ENCODE measurements around the gene RALB.

The RALB gene

GRCh38 chr2:120251880-120252224 lies 800 bp upstream of the RALB start:
- peak overlapping the region; percentile 72 for H3K4me2 ChIP-seq (ENCODE audit: low read length)
- H4K91ac ChIP-seq (ENCODE audit: low read depth, low read length), result peak overlapping the region; percentile 41
- H2BK12ac ChIP-seq (ENCODE audit: low read length), result no peak overlapping the region
- H3K4me1 ChIP-seq (ENCODE audit: control insufficient read depth in 1 of 2, insufficient read depth in 2 of 2, low read length in 2 of 2), result peaks cover 11 to 13% of the 10 kb centered on the region in 2 experiments
- no peak overlapping the region for H3K23ac ChIP-seq (ENCODE audit: low read length)
- no peak overlapping the region for H2BK5ac ChIP-seq (ENCODE audit: low read depth, low read length, poor library complexity)
- peak overlapping the region; percentile 23 for H3K27ac ChIP-seq (ENCODE audit: low read depth, low read length)
- H4K8ac ChIP-seq (ENCODE audit: low read depth, low read length), result no peak overlapping the region
- H2AK5ac ChIP-seq (ENCODE audit: low read length), result no peak overlapping the region
- no peak overlapping the region for H2BK120ac ChIP-seq (ENCODE audit: insufficient read depth, low read length, poor library complexity)
- no peak overlapping the region for H3K9ac ChIP-seq (ENCODE audit: low read length)
- H3K18ac ChIP-seq (ENCODE audit: low read length), result no peak overlapping the region
- peaks cover 1% of the 10 kb centered on the region for H3K9me3 ChIP-seq (ENCODE audit: insufficient read depth, low read depth, low read length)
- no peak overlapping the region for H3K4ac ChIP-seq (ENCODE audit: low read depth, low read length)
- H3K14ac ChIP-seq (ENCODE audit: low read length), result no peak overlapping the region
- no peak overlapping the region for H4K12ac ChIP-seq (ENCODE audit: low read depth, low read length)
- H3K79me1 ChIP-seq (ENCODE audit: low read length), result peaks cover 10% of the 10 kb centered on the region
- no peaks in the 10 kb centered on the region for H3K36me3 ChIP-seq (ENCODE audit: control insufficient read depth in 1 of 2, insufficient read depth in 2 of 2, low read length in 2 of 2)
- H3K4me3 ChIP-seq (ENCODE audit: low read depth, low read length), result peak overlapping the region; percentile 69
- WGBS (ENCODE audit: extremely low coverage, insufficient coverage, insufficient read length), result no CpG with 5 or more reads among the region's 6 CpGs
- peak in 1 of 2 donors; percentile 34 for DNase-seq
- no peak overlapping the region for H2AFZ ChIP-seq (ENCODE audit: insufficient read depth, low read length, poor library complexity)
- peaks cover 5% of the 10 kb centered on the region for H3K79me2 ChIP-seq (ENCODE audit: control insufficient read depth, insufficient read depth, low read length, poor library complexity)
- peaks cover 4% of the 10 kb centered on the region for H3K27me3 ChIP-seq (ENCODE audit: insufficient read depth, low read length)

GRCh38 chr2:120253021-120253882 lies 600 bp downstream of the RALB start:
- Histone ChIP-seq H3K36me3 (ENCODE audit: control insufficient read depth in 1 of 2, insufficient read depth in 2 of 2, low read length in 2 of 2) (peaks cover 1 to 2% of the 10 kb centered on the region in 2 experiments), H3K27ac (ENCODE audit: low read depth, low read length) (peak overlapping the region; percentile 82), H3K79me1 (ENCODE audit: low read length) (peaks cover 10% of the 10 kb centered on the region), H4K91ac (ENCODE audit: low read depth, low read length) (peak overlapping the region; percentile 90), H3K4ac (ENCODE audit: low read depth, low read length) (peak overlapping the region; percentile 51), H3K14ac (ENCODE audit: low read length) (peak overlapping the region; percentile 93), H2BK120ac (ENCODE audit: insufficient read depth, low read length, poor library complexity) (peak overlapping the region; percentile 55), H2AK5ac (ENCODE audit: low read length) (no peak overlapping the region), H2AFZ (ENCODE audit: insufficient read depth, low read length, poor library complexity) (peak overlapping the region; percentile 84), H3K18ac (ENCODE audit: low read length) (peak overlapping the region; percentile 71), H3K79me2 (ENCODE audit: control insufficient read depth, insufficient read depth, low read length, poor library complexity) (peaks cover 5% of the 10 kb centered on the region), H3K23ac (ENCODE audit: low read length) (peak overlapping the region; percentile 52), H3K9me3 (ENCODE audit: insufficient read depth, low read depth, low read length) (peaks cover 1% of the 10 kb centered on the region), H3K9ac (ENCODE audit: low read length) (peak overlapping the region; percentile 82), H2BK5ac (ENCODE audit: low read depth, low read length, poor library complexity) (peak overlapping the region; percentile 89), H3K27me3 (ENCODE audit: insufficient read depth, low read length) (peaks cover 4% of the 10 kb centered on the region), H4K12ac (ENCODE audit: low read depth, low read length) (peak overlapping the region; percentile 43), H3K4me2 (ENCODE audit: low read length) (peak overlapping the region; percentile 96), H4K8ac (ENCODE audit: low read depth, low read length) (peak overlapping the region; percentile 84), H2BK12ac (ENCODE audit: low read length) (peak overlapping the region; percentile 46), H3K4me1 (ENCODE audit: control insufficient read depth in 1 of 2, insufficient read depth in 2 of 2, low read length in 2 of 2) (peaks cover 11% of the 10 kb centered on the region in 2 experiments), H3K4me3 (ENCODE audit: low read depth, low read length) (peak overlapping the region; percentile 90)
- peak; percentile 78 to 81 for DNase-seq
- no CpG with 5 or more reads among the region's 60 CpGs for WGBS (ENCODE audit: extremely low coverage, insufficient coverage, insufficient read length)

DNA sequence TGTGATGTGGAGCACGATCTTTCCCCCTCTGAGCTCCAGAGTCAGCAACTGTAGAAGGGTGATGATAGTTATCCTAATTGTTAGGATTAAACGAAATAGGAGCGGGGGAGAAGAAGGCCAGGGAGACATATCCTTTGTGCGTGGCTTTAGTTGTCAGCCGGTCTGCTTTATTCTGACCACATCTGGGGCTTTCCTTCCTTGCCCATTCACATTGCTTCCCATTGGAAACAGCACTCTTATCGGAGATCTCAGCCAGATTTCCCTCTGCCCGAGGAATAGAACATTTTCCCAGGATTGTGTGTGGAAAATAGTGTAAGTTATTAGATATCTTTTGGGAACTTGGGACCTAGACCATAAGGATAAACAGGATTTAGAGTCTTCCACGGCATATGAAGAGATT lies 1.5 kb downstream of the RALB start:
- H3K4me2 ChIP-seq (ENCODE audit: low read length), result peak overlapping the region; percentile 96
- no peak overlapping the region for H3K4me3 ChIP-seq (ENCODE audit: low read depth, low read length)
- no peak overlapping the region for H3K14ac ChIP-seq (ENCODE audit: low read length)
- no peak for DNase-seq
- no peak overlapping the region for H2AK5ac ChIP-seq (ENCODE audit: low read length)
- WGBS (ENCODE audit: extremely low coverage, insufficient coverage, insufficient read length), result no CpG with 5 or more reads among the region's 8 CpGs
- H2BK5ac ChIP-seq (ENCODE audit: low read depth, low read length, poor library complexity), result no peak overlapping the region
- peaks cover 10% of the 10 kb centered on the region for H3K79me1 ChIP-seq (ENCODE audit: low read length)
- peaks cover 5% of the 10 kb centered on the region for H3K79me2 ChIP-seq (ENCODE audit: control insufficient read depth, insufficient read depth, low read length, poor library complexity)
- H4K91ac ChIP-seq (ENCODE audit: low read depth, low read length), result no peak overlapping the region
- H3K27me3 ChIP-seq (ENCODE audit: insufficient read depth, low read length), result peaks cover 4% of the 10 kb centered on the region
- no peak overlapping the region for H2AFZ ChIP-seq (ENCODE audit: insufficient read depth, low read length, poor library complexity)
- H2BK120ac ChIP-seq (ENCODE audit: insufficient read depth, low read length, poor library complexity), result no peak overlapping the region
- peak overlapping the region; percentile 29 for H3K4ac ChIP-seq (ENCODE audit: low read depth, low read length)
- H3K23ac ChIP-seq (ENCODE audit: low read length), result no peak overlapping the region
- H4K12ac ChIP-seq (ENCODE audit: low read depth, low read length), result no peak overlapping the region
- H3K9me3 ChIP-seq (ENCODE audit: insufficient read depth, low read depth, low read length), result peaks cover 1% of the 10 kb centered on the region
- no peak overlapping the region for H3K9ac ChIP-seq (ENCODE audit: low read length)
- H2BK12ac ChIP-seq (ENCODE audit: low read length), result no peak overlapping the region
- no peak overlapping the region for H3K18ac ChIP-seq (ENCODE audit: low read length)
- peaks cover 11% of the 10 kb centered on the region in 2 experiments for H3K4me1 ChIP-seq (ENCODE audit: control insufficient read depth in 1 of 2, insufficient read depth in 2 of 2, low read length in 2 of 2)
- no peak overlapping the region for H3K27ac ChIP-seq (ENCODE audit: low read depth, low read length)
- no peak overlapping the region for H4K8ac ChIP-seq (ENCODE audit: low read depth, low read length)
- peaks cover 2% of the 10 kb centered on the region in 2 experiments for H3K36me3 ChIP-seq (ENCODE audit: control insufficient read depth in 1 of 2, insufficient read depth in 2 of 2, low read length in 2 of 2)

DNA sequence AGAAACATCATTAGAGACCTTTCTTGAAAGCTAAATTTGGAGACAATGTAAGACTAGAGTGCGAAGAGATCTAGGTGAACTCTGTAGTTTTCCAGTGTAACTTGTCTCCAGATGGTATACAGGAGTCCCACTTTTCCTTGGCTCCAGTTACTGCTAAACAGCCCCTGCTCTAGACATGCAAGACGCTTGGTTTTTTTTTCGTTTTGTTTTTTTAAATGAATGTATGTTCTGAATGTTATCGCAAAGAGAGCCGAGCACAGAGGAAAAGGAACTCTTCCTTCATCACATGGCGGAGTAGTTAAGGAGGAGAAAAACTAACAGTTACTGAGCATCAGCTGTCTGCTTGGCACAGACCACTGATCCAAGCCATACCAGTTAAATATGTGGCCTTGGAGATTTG lies 2.4 kb downstream of the RALB start:
- Histone ChIP-seq H2BK12ac (ENCODE audit: low read length) (no peak overlapping the region), H3K4me2 (ENCODE audit: low read length) (no peak overlapping the region), H3K4me3 (ENCODE audit: low read depth, low read length) (no peak overlapping the region), H3K79me2 (ENCODE audit: control insufficient read depth, insufficient read depth, low read length, poor library complexity) (peaks cover 5% of the 10 kb centered on the region), H4K12ac (ENCODE audit: low read depth, low read length) (no peak overlapping the region), H3K23ac (ENCODE audit: low read length) (no peak overlapping the region), H4K8ac (ENCODE audit: low read depth, low read length) (no peak overlapping the region), H2AK5ac (ENCODE audit: low read length) (no peak overlapping the region), H2BK5ac (ENCODE audit: low read depth, low read length, poor library complexity) (no peak overlapping the region), H3K9me3 (ENCODE audit: insufficient read depth, low read depth, low read length) (peaks cover 1% of the 10 kb centered on the region), H3K4me1 (ENCODE audit: control insufficient read depth in 1 of 2, insufficient read depth in 2 of 2, low read length in 2 of 2) (peaks cover 11% of the 10 kb centered on the region in 2 experiments), H3K14ac (ENCODE audit: low read length) (no peak overlapping the region), H3K27me3 (ENCODE audit: insufficient read depth, low read length) (peaks cover 4% of the 10 kb centered on the region), H3K36me3 (ENCODE audit: control insufficient read depth in 1 of 2, insufficient read depth in 2 of 2, low read length in 2 of 2) (peaks cover 2% of the 10 kb centered on the region in 2 experiments), H3K18ac (ENCODE audit: low read length) (no peak overlapping the region), H4K91ac (ENCODE audit: low read depth, low read length) (no peak overlapping the region), H3K27ac (ENCODE audit: low read depth, low read length) (no peak overlapping the region), H3K79me1 (ENCODE audit: low read length) (peaks cover 10% of the 10 kb centered on the region), H3K9ac (ENCODE audit: low read length) (no peak overlapping the region), H3K4ac (ENCODE audit: low read depth, low read length) (no peak overlapping the region), H2BK120ac (ENCODE audit: insufficient read depth, low read length, poor library complexity) (no peak overlapping the region), H2AFZ (ENCODE audit: insufficient read depth, low read length, poor library complexity) (no peak overlapping the region)
- no peak for DNase-seq
- no CpG with 5 or more reads among the region's 6 CpGs for WGBS (ENCODE audit: extremely low coverage, insufficient coverage, insufficient read length)

Data from trophoblast cell (in vitro differentiated cells and primary cell).